SK-N-SH (cell line): Measurements from ENCODE around the gene GSS. TPM values are rescaled to one million over a fixed set of nuclear protein-coding genes. Genes with fewer than 3 reads are reported as not detected.

ENCODE experiments used
- CTCF ChIA-PET: fragments of 300-600, 350-600 bp; formaldehyde crosslinking; extraction: SDS; loops from one replicate; lab custom pipeline; 2021; lab: Yijun Ruan, JAX
- POLR2A ChIA-PET: fragments of 350-600 bp; sonication (Branson Sonifier 250); formaldehyde crosslinking; extraction: SDS; loops from one replicate; lab custom pipeline; 2020; ENCODE audit warnings: antibody characterized with exemption, inconsistent platforms; lab: Yijun Ruan, JAX
- DNase-seq: peaks from one replicate; pipeline ENCODE4 v3.0.0; 2012
- H2AFZ ChIP-seq: fragments of 200-600 bp; sonication (generic); 2 replicates; pipeline ENCODE4 v1.8.1; 2016; ENCODE audit warnings: antibody characterized with exemption, mild to moderate bottlenecking, low read depth
- H3F3A ChIP-seq: fragments of 200-600 bp; sonication (generic); replicated peaks from 2 replicates; pipeline ENCODE3; 2016; ENCODE audit warnings: antibody characterized with exemption, mild to moderate bottlenecking; ENCODE audit not compliant: insufficient read depth
- H3K27ac ChIP-seq, 2 experiments: fragments of 200-500 bp in 1 of 2; fragments of 200-600 bp in 1 of 2; sonication (Bioruptor generic) in 1 of 2; sonication (generic), shearing (Covaris generic) in 1 of 2; 2 replicates each; pipeline versions ENCODE4 v1.5.1 to v1.6.1; 2014 to 2016; ENCODE audit warnings: low read depth in 2 of 2, inconsistent platforms in 1 of 2, low read length in 1 of 2, mild to moderate bottlenecking in 1 of 2, mixed read lengths in 1 of 2
- H3K27me3 ChIP-seq: fragments of 200-600 bp; sonication (generic), shearing (Covaris generic); 2 replicates; pipeline ENCODE4 v1.6.1; 2016; ENCODE audit warnings: mixed run types; ENCODE audit not compliant: insufficient read depth
- H3K36me3 ChIP-seq, 2 experiments: fragments of 200-500 bp in 1 of 2; fragments of 200-600 bp in 1 of 2; sonication (Bioruptor generic) in 1 of 2; sonication (generic) in 1 of 2; replicated peaks in 1 of 2; 2 replicates each; pipeline versions ENCODE3 to v1.5.1; 2014 to 2016; ENCODE audit warnings: low read length in 1 of 2, mild to moderate bottlenecking in 1 of 2; ENCODE audit not compliant: insufficient read depth in 2 of 2, control insufficient read depth in 1 of 2
- H3K4me1 ChIP-seq, 2 experiments: fragments of 200-500 bp in 1 of 2; fragments of 200-600 bp in 1 of 2; sonication (Bioruptor generic) in 1 of 2; sonication (generic), shearing (Covaris generic) in 1 of 2; 2 replicates each; pipeline versions ENCODE4 v1.5.1 to v1.6.1; 2014 to 2016; ENCODE audit warnings: low read depth in 1 of 2, low read length in 1 of 2, mixed run types in 1 of 2; ENCODE audit not compliant: insufficient read depth in 2 of 2, control insufficient read depth in 1 of 2
- H3K4me2 ChIP-seq: fragments of 200-600 bp; sonication (generic), shearing (Covaris generic); 2 replicates; pipeline ENCODE4 v1.6.1; 2017; ENCODE audit warnings: mixed run types
- H3K4me3 ChIP-seq, 2 experiments: fragments of 200-500 bp in 1 of 2; fragments of 200-600 bp in 1 of 2; sonication (Bioruptor generic) in 1 of 2; sonication (generic), shearing (Covaris generic) in 1 of 2; 2 replicates each; pipeline versions ENCODE4 v1.5.1 to v1.8.1; 2014 to 2016; ENCODE audit warnings: low read depth in 2 of 2, inconsistent platforms in 1 of 2, low read length in 1 of 2, mild to moderate bottlenecking in 1 of 2, mixed read lengths in 1 of 2, moderate library complexity in 1 of 2
- H3K79me2 ChIP-seq: fragments of 200-600 bp; sonication (generic); 2 replicates; pipeline ENCODE4 v1.8.1; 2017; ENCODE audit warnings: mild to moderate bottlenecking; ENCODE audit not compliant: insufficient read depth
- H3K9ac ChIP-seq: fragments of 200-600 bp; sonication (generic); 2 replicates; pipeline ENCODE4 v1.6.1; 2017; ENCODE audit warnings: mixed run types
- H3K9me2 ChIP-seq: fragments of 200-600 bp; sonication (generic); 2 replicates; pipeline ENCODE4 v1.6.1; 2017; ENCODE audit warnings: mixed run types
- H3K9me3 ChIP-seq: fragments of 200-600 bp; sonication (generic); 2 replicates; pipeline ENCODE4 v1.6.1; 2017; ENCODE audit warnings: mixed run types, mild to moderate bottlenecking, moderate library complexity
- H4K20me1 ChIP-seq: fragments of 200-600 bp; sonication (generic); 2 replicates; pipeline ENCODE4 v1.6.1; 2017; ENCODE audit warnings: mild to moderate bottlenecking, mixed run types; ENCODE audit not compliant: insufficient read depth
- EP300 ChIP-seq, 2 experiments: IDR thresholded peaks; 2 replicates each; pipeline versions ENCODE4 v1.4.0 to v1.6.1; 2012; ENCODE audit warnings: borderline replicate concordance in 1 of 2, low read depth in 1 of 2, low read length in 1 of 2
- FOSL2 ChIP-seq: IDR thresholded peaks from 2 replicates; pipeline ENCODE4 v1.4.0; 2012; ENCODE audit warnings: low read depth, mild to moderate bottlenecking, moderate library complexity, borderline replicate concordance
- FOXJ3 ChIP-seq: sonication (generic); formaldehyde crosslinking; IDR thresholded peaks from 2 replicates; pipeline ENCODE4 v1.5.1; 2020; ENCODE audit warnings: mild to moderate bottlenecking, missing genetic modification reagents
- FOXM1 ChIP-seq: IDR thresholded peaks from 2 replicates; pipeline ENCODE4 v1.4.0; 2012; ENCODE audit warnings: low read depth, mild to moderate bottlenecking
- GABPA ChIP-seq: IDR thresholded peaks from 2 replicates; pipeline ENCODE4 v1.4.0; 2012; ENCODE audit warnings: low read depth, mild to moderate bottlenecking
- GATA2 ChIP-seq: sonication (generic); formaldehyde crosslinking; IDR thresholded peaks from 2 replicates; pipeline ENCODE4 v1.5.0; 2020; ENCODE audit warnings: mild to moderate bottlenecking, missing genetic modification reagents
- MEF2A ChIP-seq: IDR thresholded peaks from 2 replicates; pipeline ENCODE4 v1.4.0; 2012; ENCODE audit warnings: low read depth, borderline replicate concordance
- MXI1 ChIP-seq: IDR thresholded peaks from 2 replicates; pipeline ENCODE4 v1.6.1; 2012; ENCODE audit warnings: mild to moderate bottlenecking, low read depth, low read length, improper control_type of control experiment
- PBX3 ChIP-seq: IDR thresholded peaks from 2 replicates; pipeline ENCODE4; 2012
- POLR2AphosphoS5 ChIP-seq: IDR thresholded peaks from 2 replicates; pipeline ENCODE4 v1.6.1; 2012; ENCODE audit warnings: low read depth, low read length
- RAD21 ChIP-seq: IDR thresholded peaks from 2 replicates; pipeline ENCODE4 v1.6.1; 2012; ENCODE audit warnings: mild to moderate bottlenecking, low read length
- RCOR1 ChIP-seq: fragments of 150-350 bp; IDR thresholded peaks from 2 replicates; pipeline ENCODE4 v1.6.1; 2017; ENCODE audit warnings: antibody characterized with exemption, low read length
- RFX5 ChIP-seq: IDR thresholded peaks from 2 replicates; pipeline ENCODE4 v1.6.1; 2012; ENCODE audit warnings: mild to moderate bottlenecking, improper control_type of control experiment, low read length
- TAF1 ChIP-seq: IDR thresholded peaks from 2 replicates; pipeline ENCODE4 v1.6.1; 2012; ENCODE audit warnings: low read depth, mild to moderate bottlenecking, low read length, moderate library complexity, borderline replicate concordance
- WGBS: methylation state at CpG from one replicate; pipeline ENCODE4 v1.1.6; 2017; ENCODE audit warnings: low lambda C conversion rate; 5-methylcytosine and 5-hydroxymethylcytosine counted together
- polyA plus RNA-seq, 3 experiments: library from polyadenylated mRNA; depleted of rRNA; stranded (reverse); fragments of >200 nt; gene quantifications; 2 replicates each; pipeline ENCODE4 v1.2.3, GENCODE V29; 2012
- TF ChIP-seq, protein P1 (sequence below): IDR thresholded peaks from 2 replicates; pipeline ENCODE4 v1.4.0; 2012; ENCODE audit warnings: low read depth, borderline replicate concordance
- TF ChIP-seq, protein P2 (sequence below): fragments of 200-600 bp; sonication (generic); IDR thresholded peaks from 2 replicates; pipeline ENCODE4 v1.6.1; 2017; ENCODE audit warnings: antibody characterized with exemption, mild to moderate bottlenecking, moderate library complexity

The GSS gene
- polyA plus RNA-seq, 1 of the 3 experiments (the other 2 are of a cell fraction), result 95.6 TPM

DNA sequence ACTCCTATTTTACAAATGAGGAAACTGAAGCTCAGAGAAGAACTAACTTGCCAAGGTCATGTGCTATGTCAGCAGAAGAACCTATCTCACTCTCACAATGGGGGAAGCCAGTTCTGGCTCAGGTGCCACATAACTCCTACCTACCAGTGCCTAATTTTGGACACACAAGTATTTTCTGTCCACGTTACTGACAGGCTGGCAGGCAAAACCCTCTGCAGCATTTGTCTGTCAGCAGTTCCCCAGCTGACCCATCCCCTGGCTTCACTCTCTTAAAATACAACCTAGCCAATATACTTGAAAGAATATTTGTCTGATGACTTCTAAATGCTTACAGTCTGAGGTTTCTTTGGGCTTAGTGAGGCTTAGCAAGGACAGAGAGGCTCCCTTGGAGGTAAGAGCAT lies 15.5 kb downstream of the GSS start:
- Histone ChIP-seq H3K4me2 (no peak overlapping the region), H4K20me1 (no peaks in the 10 kb centered on the region), H3K27me3 (no peaks in the 10 kb centered on the region), H3K4me1 (no peaks in the 10 kb centered on the region; a peak in 1 of 4 replicates), H3K79me2 (no peaks in the 10 kb centered on the region), H3K36me3 (peaks cover 43 to 65% of the 10 kb centered on the region in 2 experiments), H3K9me2 (no peaks in the 10 kb centered on the region), H2AFZ (no peak overlapping the region), H3K4me3 (no peak overlapping the region), H3K27ac (no peak overlapping the region), H3K9me3 (no peaks in the 10 kb centered on the region), H3F3A (no peaks in the 10 kb centered on the region)
- DNase-seq, result no peak
- ChIA-PET POLR2A (no interaction called here), CTCF (interaction anchor here (1.1 to 2.0 kb wide), 3 partner anchors 12 to 66 kb away, joined by 3 to 5 read pairs (median 3); partner anchors contain the start of genes GSS and MYH7B)
- WGBS, result 83% methylated on average over 1 of the region's 1 CpG
- TF ChIP-seq EP300 (IDR thresholded peaks at IDR 0.05; ENCODE audit: borderline replicate concordance in 1 of 2, low read depth in 1 of 2, low read length in 1 of 2), result no peak
- TF ChIP-seq FOXJ3 (CRISPR knock-in tag), result no peak
- no peak for TF ChIP-seq RCOR1
- no peak for TF ChIP-seq MXI1
- TF ChIP-seq, protein P1, sequence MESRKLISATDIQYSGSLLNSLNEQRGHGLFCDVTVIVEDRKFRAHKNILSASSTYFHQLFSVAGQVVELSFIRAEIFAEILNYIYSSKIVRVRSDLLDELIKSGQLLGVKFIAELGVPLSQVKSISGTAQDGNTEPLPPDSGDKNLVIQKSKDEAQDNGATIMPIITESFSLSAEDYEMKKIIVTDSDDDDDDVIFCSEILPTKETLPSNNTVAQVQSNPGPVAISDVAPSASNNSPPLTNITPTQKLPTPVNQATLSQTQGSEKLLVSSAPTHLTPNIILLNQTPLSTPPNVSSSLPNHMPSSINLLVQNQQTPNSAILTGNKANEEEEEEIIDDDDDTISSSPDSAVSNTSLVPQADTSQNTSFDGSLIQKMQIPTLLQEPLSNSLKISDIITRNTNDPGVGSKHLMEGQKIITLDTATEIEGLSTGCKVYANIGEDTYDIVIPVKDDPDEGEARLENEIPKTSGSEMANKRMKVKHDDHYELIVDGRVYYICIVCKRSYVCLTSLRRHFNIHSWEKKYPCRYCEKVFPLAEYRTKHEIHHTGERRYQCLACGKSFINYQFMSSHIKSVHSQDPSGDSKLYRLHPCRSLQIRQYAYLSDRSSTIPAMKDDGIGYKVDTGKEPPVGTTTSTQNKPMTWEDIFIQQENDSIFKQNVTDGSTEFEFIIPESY, result no peak
- no peak for TF ChIP-seq RFX5
- TF ChIP-seq POLR2AphosphoS5, result no peak
- no peak for TF ChIP-seq MEF2A
- TF ChIP-seq GATA2 (CRISPR knock-in tag), result no peak
- no peak for TF ChIP-seq FOXM1
- no peak for TF ChIP-seq FOSL2
- TF ChIP-seq TAF1, result no peak
- no peak for TF ChIP-seq PBX3
- no peak for TF ChIP-seq RAD21
- TF ChIP-seq, protein P2, sequence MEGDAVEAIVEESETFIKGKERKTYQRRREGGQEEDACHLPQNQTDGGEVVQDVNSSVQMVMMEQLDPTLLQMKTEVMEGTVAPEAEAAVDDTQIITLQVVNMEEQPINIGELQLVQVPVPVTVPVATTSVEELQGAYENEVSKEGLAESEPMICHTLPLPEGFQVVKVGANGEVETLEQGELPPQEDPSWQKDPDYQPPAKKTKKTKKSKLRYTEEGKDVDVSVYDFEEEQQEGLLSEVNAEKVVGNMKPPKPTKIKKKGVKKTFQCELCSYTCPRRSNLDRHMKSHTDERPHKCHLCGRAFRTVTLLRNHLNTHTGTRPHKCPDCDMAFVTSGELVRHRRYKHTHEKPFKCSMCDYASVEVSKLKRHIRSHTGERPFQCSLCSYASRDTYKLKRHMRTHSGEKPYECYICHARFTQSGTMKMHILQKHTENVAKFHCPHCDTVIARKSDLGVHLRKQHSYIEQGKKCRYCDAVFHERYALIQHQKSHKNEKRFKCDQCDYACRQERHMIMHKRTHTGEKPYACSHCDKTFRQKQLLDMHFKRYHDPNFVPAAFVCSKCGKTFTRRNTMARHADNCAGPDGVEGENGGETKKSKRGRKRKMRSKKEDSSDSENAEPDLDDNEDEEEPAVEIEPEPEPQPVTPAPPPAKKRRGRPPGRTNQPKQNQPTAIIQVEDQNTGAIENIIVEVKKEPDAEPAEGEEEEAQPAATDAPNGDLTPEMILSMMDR, result no peak
- no peak for TF ChIP-seq GABPA
- TF ChIP-seq, all 33 proteins: peak for 0
- no peak overlapping the region for H3K9ac ChIP-seq
